Activated CD4-positive, alpha-beta T cell treated with anti-CD3 and anti-CD28 coated beads, Interleukin-2, Interleukin-4, amounts not matched to agents 100 ng/mL and 50 ng/mL, durations not matched to agents 16 hours and 8 hours (primary cell): ENCODE measurements around the gene ZDHHC20.

Experiments
- DNase-seq: peaks from one replicate; pipeline ENCODE4 v3.0.0-alpha.2; 2020; ENCODE audit warnings: low spot score

Gene ZDHHC20

GRCh38 chr13:21458813-21459701 lies at the start of gene ZDHHC20:
Gene ZDHHC20 (minus strand): TSS chr13:21459303. CDS start chr13:21459171, 132 bp downstream.
- DNase-seq, result peak; percentile 90

- no peak for DNase-seq
Measured at GRCh38 chr13:21504379-21504778, 45.3 kb upstream of the ZDHHC20 start.

GRCh38 chr13:21501686-21502085 lies 42.6 kb upstream of the ZDHHC20 start:
- no peak for DNase-seq

GRCh38 chr13:21486322-21486721 lies 27.2 kb upstream of the ZDHHC20 start:
- DNase-seq, result no peak

- no peak for DNase-seq
Measured at GRCh38 chr13:21483748-21484147, 24.6 kb upstream of the ZDHHC20 start.

- no peak for DNase-seq
Measured at GRCh38 chr13:21481359-21481758, 22.3 kb upstream of the ZDHHC20 start.

GRCh38 chr13:21478881-21479808 lies 20.0 kb upstream of the ZDHHC20 start:
- peak; percentile 68 for DNase-seq

GRCh38 chr13:21476893-21477472 lies 17.9 kb upstream of the ZDHHC20 start:
- DNase-seq, result peak; percentile 86

- DNase-seq, result no peak
Measured at GRCh38 chr13:21475115-21475514, 16.0 kb upstream of the ZDHHC20 start.

GRCh38 chr13:21470785-21471184 lies 11.7 kb upstream of the ZDHHC20 start:
- no peak for DNase-seq

GRCh38 chr13:21466527-21466926 lies 7.4 kb upstream of the ZDHHC20 start:
- DNase-seq, result no peak

- DNase-seq, result no peak
Measured at GRCh38 chr13:21465710-21466160, 6.6 kb upstream of the ZDHHC20 start.

GRCh38 chr13:21463424-21463823 lies 4.3 kb upstream of the ZDHHC20 start:
- no peak for DNase-seq

GRCh38 chr13:21461131-21461530 lies 2.0 kb upstream of the ZDHHC20 start:
- no peak for DNase-seq

- peak; percentile 55 for DNase-seq
Measured at GRCh38 chr13:21458451-21458812, 671 bp downstream of the ZDHHC20 start.

GRCh38 chr13:21453387-21454081 lies 5.6 kb downstream of the ZDHHC20 start:
- no peak for DNase-seq

GRCh38 chr13:21450936-21451335 lies 8.2 kb downstream of the ZDHHC20 start:
- DNase-seq, result no peak

- DNase-seq, result no peak
Measured at GRCh38 chr13:21446656-21447055, 12.4 kb downstream of the ZDHHC20 start.

- DNase-seq, result no peak
Measured at GRCh38 chr13:21445759-21446158, 13.3 kb downstream of the ZDHHC20 start.

GRCh38 chr13:21443171-21443570 lies 15.9 kb downstream of the ZDHHC20 start:
- no peak for DNase-seq

GRCh38 chr13:21436582-21436981 lies 22.5 kb downstream of the ZDHHC20 start:
- DNase-seq, result no peak

- peak; percentile 62 for DNase-seq
Measured at GRCh38 chr13:21435687-21436151, 23.4 kb downstream of the ZDHHC20 start.
